Suppressor macrophage treated with lipopolysaccharide for 1 hour (primary cell): ENCODE measurements around the gene MAGI2.
A peak's percentile ranks its signal among the peaks of the same experiment; 100 is the strongest.

Source experiments
- DNase-seq, 3 donors: peaks; one replicate each; pipeline ENCODE4 v3.0.0-alpha.2; 2020 to 2022

MAGI2 gene

DNA sequence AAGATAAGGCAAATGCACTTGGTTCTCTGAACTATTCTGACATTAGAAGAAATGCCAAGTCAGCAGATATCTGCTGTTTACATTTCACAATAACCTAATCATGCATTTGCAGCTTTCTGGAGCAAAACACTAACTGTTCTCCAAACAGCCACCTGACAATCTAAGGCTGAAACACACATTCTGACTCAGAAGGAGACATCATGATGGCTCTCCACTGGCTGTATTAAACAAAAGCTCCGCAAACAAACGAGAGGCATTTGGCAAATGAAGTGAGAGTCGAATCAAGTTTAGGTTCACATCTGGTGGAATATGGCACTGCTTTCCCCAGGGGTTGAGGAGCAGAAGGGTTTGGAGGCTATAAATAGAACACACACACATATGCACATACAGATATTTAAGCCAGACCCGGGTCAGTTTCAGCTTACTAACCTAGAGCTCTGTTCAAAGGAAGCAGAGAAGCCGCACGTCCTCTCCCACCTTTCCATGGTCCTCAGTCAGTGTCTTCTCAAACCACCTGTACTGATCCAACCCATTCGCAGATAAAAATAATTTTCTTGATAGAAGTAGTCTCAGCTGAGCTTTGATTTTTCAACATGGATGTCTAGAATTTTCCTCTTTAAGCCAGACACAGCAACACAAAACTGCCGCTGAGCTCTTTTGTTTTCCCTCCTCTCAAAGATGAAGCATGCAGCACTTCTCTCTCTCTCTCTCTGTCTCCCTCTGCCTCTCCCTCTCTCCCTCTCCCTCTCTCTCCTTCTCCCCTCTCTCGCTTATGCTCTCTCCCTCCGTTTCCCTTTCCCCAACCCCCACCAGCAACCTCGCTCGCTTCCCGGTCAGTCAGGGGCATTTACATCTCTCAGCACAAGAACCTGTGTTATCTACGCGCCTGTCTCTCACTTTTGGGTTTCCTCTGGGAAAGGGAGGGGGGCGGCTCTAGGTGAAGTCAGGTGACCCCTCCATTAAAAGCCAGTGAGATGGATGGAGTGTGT, 682.8 kb downstream of the MAGI2 start:
- peak in 1 of 3 donors; percentile 1 for DNase-seq

DNA sequence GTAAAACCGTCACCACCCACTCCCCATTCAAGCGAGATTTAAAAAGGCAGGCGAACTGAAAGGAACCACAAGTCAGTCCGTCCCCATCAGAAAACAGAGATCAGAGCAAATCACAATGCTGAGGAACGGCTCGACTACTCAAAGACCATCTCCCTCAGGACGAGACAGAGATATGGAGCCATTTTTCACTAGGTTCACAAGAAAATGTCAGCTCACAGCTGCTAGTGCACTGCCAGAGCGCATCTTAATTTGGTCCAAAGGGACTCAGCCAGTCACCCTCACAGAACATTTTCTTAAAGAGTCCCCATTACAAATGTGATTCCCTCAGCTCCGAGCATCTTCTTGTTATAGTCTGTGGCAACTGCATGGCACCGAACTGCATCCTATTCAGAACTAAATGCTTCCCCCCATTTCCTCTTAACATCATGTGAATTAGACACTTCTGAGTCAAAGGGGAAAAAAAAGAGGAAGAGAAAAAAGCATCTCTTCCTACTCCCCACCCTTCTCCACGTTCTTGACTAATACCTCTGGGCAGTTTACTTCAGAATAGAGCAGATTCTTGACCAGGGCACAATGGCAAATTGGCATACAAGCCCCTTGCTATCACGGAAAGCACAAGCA, 683.9 kb downstream of the MAGI2 start:
- DNase-seq: peak; percentile 24 to 48 (median 41)

DNA sequence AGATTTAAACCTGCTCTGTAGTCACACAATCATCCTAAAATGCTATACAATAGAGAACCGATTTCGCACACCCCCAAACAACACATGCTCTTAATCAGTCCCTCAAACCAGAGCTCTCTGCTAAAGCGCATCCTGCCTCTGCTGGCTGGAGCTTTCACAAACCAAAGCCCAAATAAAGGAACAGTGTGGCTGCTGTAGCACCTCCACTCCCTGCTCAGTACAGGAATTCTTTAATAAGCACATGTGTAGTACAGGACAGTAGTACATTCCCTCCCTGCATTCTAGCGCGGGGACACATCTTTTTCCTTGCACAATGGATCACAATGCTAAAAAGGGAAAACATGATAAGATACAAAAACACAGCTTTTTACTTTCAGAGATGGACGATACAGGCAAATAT, 684.6 kb downstream of the MAGI2 start:
- DNase-seq: no peak

DNA sequence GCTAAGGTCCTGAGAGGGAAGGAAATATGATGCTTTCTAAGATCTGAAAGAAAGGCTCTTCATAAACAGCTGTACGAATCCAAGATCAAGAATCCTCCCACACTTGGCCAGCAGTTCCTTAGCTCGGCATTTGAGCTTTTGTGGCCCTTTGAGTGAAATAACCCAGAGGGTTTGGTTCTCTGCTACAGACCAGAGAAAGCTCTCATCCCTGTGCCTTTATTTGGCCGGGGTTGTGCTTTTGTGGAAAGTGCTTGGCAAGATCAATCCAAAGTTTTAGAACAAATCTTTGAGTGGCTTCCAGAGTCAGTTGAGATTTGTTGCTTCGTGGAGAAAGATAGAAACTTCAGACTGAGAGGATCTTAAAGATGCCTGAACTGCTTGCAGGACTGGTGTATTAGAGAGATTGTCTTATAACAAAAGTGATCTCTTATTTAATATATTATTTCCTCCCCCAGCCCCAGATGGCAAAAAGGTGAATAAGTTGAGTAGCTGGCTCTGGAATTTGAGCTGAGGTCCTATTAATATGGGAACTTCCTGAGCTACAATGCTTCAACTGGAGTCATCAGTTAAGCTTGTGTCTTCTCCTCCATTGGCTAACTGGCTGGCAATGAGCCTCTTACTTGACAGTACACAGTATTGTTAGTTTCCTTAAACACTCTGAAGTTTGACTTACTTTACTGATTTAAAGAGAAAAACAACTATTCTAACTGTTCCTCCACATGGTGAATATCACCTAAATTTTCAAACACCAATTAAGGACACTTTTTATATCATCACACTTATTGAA, 687.3 kb downstream of the MAGI2 start:
- no peak for DNase-seq

DNA sequence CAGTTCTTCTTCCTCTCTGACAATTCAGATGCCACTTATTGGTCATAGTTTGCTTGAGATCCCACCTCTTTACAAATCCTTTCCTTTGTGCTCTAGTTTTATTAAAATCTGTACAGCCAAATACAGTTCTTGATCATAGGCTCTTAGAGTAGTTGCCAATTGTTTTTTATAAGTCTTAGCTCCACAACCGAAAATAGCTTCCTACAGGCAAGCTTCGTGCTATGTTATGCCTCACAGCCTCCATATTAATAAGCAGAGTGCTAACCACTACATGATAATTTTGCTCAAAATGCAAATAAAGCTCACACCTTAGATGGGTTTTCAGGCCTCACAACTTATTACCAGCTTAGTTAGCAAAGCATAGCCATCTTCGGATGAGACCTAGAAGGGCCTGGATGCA, 688.9 kb downstream of the MAGI2 start:
- no peak for DNase-seq

DNA sequence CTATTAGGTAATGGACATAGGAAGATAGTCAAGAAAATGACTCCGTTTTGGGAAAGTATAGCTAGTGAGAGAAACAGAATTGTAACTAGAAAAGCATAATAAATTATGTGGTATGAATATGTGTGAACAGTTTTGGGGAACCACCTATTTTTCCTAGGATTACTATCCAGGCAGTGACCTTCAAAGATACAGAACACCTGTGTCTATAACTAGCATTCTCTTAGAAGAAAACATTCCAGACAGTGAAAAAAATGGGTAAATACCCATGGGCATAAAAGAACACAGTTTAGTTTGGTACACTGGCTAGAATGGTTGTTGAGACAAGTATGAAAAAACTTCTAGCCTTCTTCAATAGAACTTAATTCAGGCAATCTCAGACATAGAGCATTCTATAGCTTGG, 690.8 kb downstream of the MAGI2 start:
- no peak for DNase-seq

DNA sequence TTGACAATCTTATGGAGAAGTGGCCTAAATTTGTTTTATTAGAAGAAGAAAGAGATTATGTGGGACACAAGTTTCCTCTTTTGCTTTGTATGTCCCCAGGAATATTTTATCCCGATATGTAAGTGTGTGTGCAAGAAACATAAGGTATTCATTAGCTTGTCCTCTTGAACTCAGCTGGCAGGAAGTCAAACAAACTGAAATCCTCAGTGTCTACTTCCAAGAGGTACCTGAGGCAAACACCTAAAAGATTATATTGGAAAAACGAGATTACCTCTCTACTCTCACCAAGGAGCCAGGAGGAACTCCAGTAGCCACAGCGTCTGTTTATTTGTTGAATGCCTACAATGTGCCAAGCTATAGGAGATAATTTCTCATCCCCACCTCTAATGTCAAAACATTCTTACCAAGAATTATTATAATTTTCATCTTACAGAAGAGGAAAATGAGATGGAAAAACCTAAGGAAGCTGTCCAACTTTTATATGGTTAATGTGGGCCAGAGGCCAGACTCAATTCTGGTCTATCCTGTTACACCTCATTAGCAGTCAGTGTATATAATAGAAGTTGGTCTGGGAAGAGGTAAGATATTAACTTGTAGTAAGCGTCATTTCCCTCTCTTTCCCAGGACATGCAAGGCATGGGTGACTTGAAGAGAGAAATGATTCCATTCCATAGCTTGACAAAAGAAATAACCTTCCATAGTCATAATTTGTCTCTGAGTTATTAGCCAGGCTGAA, 692.7 kb downstream of the MAGI2 start:
- no peak for DNase-seq

DNA sequence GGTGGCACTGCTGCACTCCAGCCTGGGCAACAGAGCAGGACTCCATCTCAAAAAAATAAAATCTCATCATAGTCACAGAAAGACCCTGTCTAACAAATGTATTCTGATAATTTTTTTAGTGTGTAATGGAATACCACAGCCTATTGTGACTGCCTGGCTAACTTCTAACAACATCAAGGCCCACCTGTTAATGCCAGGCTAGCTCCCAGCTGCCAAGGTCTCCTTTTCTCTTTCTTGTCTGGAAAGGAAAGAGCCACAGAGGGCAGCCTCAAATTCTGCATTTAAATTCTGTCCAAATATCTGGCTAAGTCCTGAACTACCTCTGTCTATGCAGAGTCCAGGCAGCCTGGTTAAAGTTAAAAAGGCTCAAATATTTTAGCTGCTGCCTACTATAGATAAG, 700.9 kb downstream of the MAGI2 start:
- DNase-seq: no peak

DNA sequence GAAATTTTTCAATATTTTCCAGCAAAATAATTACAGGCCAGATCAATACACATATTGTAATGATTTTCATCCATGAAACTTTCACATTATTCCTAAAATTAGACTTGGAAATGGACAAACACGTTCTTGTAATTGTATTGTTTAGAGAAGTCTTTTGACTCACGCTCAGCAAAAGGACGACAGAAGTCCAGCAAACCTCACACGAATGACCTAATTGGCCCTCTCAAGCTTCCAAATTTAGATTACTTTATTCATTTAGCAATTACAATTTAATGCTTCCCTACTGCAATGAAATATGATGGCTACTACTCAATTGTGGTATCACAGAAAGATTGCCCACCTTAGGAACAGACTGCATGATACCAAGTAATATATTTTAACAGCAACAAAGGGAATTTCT, 702.2 kb downstream of the MAGI2 start:
- no peak for DNase-seq

DNA sequence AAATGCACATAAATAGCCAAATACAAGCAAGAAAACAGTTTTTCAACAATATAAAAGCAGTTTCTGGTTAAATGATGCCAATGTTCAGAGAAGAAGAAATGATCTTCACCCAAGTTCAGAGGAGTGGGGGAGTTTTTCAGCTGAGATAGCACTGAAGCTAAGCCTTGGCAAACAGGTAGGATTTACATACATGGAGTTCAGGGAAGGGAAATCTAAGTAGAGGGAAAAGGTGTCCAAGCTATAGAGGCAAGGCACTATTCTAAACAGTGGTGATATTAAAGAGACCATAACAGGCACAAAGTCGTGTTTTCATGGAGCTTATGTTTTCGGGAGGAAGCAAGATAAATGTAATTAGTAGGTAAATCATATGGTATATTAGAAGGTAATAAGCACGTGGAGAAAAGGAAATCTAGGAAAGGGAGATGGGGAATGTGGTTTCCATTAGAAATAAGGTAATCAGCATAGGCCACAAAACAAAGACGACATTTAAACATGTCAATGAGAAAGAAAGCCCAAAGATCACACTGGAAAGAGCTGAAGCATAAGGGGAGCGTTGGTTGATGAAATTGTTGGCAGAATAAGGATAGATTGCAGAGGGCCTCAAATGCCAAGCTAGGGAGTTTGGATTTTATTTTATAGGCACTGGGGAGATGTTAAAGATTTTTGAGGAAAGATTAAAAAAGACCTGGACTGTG, 704.3 kb downstream of the MAGI2 start:
- DNase-seq: no peak

DNA sequence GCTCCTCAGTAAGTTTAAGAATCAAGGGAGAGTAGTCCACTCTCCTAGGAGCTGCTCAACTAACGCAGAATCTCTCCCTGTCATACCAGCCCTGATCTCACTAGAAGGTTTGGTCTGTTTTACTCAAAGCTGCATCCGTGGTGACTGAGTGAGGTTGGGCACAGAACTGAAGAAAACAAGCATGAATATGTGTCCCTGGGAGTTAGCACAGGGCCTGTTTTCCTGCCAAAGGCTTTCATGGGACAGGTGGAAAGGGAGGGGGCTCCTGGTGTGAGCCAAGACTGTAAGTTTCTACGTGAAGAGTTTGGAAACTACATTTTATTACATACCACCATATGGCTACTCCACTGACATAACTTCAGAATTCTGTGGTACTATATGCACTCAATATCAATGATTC, 705.9 kb downstream of the MAGI2 start:
- DNase-seq: no peak

DNA sequence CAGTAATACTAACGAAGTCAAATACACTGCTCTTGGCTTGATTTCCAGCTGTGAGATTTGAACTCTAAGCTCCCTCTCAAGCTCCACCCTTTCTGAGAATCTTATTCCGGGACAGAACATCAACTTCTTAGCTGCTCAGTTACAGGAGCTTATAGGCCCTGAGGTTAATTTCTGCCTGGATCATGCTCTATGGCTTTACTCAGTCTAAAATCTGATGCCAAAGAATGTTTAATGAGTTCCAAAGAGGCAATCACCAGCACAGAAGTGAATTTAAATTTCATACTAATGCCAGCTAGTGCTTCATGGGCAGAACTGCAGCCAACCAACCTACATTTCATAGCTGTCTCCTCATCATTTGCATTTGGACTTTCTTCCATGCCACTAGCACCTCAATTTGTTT, 707.2 kb downstream of the MAGI2 start:
- DNase-seq: no peak

DNA sequence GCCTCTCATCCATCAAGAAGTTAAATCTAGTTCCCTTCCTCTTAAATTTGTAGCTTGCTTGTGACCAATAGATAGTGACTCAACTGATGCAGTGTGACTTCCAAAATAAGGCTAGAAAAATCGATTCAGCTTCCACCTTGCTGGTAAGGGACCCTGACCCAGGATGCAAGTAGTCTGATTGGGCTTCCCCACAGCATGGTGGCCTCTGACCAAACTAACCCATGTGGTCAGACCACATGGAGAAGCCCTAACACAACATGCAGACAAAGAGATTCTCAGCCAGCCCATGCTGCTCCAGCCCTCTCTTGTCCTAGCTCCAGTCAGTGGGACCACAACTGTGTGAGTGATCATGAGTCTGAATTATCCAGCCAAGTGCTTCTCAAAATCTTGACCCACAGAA, 710.8 kb downstream of the MAGI2 start:
- DNase-seq: no peak

DNA sequence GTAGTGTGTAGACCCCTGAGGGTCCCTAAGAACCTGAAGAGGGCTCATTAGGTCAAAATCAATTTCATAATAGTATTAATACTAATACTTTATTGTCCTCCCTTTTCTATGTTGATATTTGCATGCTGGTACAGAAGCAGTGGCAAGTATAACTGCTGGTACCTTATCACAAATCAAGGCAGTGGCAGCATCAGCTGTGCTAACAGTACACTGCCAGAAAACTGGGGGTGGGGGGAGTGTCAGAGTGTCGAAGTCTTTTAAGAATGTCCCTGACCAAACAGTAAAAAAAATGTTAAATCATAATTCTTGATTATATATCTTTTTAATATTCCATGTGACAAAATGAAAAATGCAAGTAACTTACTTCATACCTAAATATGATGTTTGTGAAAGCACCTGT, 716.9 kb downstream of the MAGI2 start:
- DNase-seq: no peak

DNA sequence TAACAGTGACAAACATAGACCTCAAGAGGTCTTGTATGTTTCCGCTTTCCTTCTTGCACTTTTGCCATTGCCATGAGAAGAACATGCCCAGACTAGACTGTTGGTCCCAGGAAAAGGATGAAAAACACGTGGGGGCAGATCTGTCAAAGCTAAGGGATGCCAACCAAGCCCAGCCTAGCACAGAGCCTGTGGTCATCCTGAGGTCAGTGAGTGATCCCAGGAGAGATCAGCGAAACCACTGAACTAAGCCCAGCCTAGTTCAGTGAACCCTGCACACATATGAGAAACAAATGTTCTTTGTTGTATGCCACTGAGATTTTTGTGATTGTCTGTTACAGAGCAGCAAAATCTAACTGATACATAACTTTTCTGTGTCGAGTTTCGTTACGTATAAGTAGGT, 718.8 kb downstream of the MAGI2 start:
- DNase-seq: no peak

DNA sequence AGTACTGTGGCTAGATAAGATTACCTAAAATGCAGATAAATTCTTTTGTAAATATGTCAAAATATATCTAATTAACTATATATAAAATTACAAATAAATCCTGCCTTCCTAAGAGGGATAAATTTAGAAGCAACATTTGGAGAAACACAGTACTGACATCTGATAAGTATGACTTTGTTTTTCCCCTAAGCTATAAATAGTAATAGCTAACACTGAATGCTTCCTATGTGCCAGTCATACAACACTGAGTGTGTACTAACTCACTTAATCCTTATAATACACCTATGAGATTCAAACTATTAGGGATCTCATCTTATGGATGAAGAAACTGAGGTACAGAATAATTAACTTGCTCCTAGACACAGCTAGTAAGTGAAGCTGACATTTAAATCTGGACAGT, 733.4 kb downstream of the MAGI2 start:
- DNase-seq: no peak

DNA sequence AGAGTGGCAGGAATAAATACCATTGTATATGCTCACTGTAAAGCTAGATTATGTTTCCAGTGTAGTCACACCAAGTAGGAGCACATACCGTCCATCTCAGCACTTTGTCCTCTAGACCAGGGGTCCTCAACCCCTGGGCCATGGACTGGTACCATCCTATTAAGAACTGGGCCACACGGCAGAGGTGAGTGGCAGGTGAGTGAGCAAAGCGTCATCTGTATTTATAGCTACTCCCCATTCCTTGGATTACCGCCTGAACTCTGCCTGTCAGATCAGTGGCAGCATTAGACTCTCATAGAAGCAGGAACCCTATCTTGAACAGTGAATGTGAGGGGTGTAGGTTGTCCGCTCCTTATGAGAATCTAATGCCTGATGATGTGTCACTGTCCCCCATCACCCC, 735.3 kb downstream of the MAGI2 start:
- DNase-seq: no peak

DNA sequence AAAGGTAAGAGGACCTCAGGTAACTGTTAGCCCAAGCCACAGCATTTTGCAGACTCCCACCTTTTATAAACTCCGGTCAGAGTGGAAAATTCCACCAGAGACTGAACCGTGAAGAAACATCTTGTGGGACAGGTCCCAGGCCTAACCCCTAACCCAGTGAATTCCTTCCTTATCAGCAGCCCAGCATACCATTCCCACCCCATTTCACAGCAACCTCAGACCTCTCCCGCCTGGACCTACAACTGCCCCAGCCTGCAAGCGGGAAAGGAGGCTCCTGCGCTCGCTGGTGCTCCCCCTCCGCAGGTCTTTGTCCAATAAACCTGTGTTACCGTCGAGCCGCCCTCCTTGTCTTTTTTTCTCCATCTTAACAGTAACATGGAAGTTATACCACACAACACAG, 736.6 kb downstream of the MAGI2 start:
- no peak for DNase-seq

DNA sequence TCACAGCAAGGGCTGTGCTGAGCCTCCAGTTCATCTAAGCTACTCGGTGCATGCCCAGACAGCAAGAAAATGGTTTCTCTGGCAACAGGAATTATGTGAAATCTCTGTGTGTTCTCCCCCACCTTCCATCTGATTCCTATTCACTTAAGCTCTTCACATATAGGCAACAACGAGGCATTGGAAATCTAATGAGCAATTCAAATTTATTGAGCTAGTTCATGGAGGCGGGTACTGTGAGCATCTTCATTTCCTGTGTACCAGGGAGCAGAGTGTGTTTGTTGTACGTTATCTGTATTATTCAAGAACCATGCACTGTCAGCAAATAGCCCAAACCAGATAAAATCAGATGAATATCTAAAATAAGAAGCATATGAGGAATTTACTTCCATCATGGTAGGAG, 739.1 kb downstream of the MAGI2 start:
- DNase-seq: no peak

DNA sequence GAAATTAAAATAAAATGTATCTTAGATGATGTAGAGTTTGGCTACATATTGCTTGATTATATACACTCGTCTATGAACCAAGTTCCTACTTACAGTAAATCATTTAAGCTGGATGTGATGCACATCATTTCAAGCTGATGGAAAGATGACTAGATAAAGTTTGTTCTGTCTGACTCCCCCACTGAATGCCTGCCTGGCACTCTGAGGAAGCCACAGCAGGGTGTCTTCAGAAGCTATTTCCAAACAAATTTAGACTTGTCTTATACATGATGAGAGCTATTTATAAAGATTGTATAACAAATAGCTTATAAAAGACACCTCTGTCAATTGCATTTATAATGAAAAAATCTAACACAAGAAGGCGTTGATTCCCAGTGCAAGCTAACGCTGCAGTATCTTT, 741.4 kb downstream of the MAGI2 start:
- DNase-seq: no peak

DNA sequence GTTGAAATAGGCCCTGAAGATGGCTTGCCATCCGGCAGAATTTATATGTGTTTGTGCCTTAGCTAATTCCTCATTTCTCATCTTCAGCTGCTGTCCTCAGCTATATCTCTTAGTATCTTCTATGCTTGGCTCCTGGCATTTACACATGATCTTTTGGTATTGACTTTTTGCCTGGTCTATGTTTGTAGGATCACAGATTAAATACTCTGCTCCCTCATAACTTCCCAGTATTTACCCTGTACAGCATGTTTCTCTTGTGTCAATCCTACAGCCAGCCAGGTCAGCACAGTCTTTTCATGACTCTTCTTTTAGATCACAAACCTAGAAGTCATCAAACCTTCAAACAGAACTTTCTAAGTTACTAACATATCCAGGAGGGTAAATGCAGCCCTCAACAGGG, 743.8 kb downstream of the MAGI2 start:
- DNase-seq: no peak

DNA sequence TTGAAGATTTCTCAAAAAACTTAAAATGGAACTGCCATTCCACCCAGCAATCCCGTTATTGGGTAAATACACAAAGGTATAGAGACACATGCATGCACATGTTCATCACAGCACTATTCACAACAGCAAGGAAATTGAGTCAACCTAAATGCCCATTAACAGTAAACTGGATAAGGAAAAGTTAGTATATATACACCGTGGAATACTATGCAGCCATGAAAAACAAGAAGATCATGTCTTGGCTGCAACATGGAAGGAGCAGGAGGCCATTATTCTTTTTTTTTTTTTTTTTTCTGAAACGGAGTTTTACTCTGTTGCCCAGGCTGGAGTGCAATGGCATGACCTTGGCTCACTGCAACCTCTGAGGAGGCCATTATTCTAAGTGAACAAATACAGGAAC, 749.0 kb downstream of the MAGI2 start:
- no peak for DNase-seq
